ENCODE data around the gene EEFSEC. TPM values are rescaled to one million over a fixed set of nuclear protein-coding genes. Genes with fewer than 3 reads are reported as not detected.

Gene EEFSEC
- total RNA-seq, 1 donor from 2014 or later, result 6.1 TPM

GRCh38 chr3:128245460-128245859, 92.2 kb downstream of the EEFSEC start:
- no peaks in the 10 kb centered on the region for H3K79me2 ChIP-seq (ENCODE audit: insufficient read depth, low read length)
- H3K27ac ChIP-seq (ENCODE audit: low read depth, low read length), result no peak overlapping the region
- FAIRE-seq, result no peak
- H3K4me3 ChIP-seq (ENCODE audit: insufficient read depth, low read depth, low read length), result no peak overlapping the region
- no peak overlapping the region for H3K4me2 ChIP-seq (ENCODE audit: low read length)
- H3K9ac ChIP-seq (ENCODE audit: low read length), result no peak overlapping the region
- no peaks in the 10 kb centered on the region for H3K9me3 ChIP-seq (ENCODE audit: insufficient read depth, low read depth, low read length)
- no peaks in the 10 kb centered on the region for H3K27me3 ChIP-seq (ENCODE audit: insufficient read depth, low read length)
- no peaks in the 10 kb centered on the region for H3K4me1 ChIP-seq (ENCODE audit: insufficient read depth, low read length)
- no peak for DNase-seq (ENCODE audit: low read depth)
- peaks cover 1% of the 10 kb centered on the region for H4K20me1 ChIP-seq (ENCODE audit: insufficient read depth, low read length)
- Mint-ChIP-seq H3K27ac (ENCODE audit: unreplicated experiment) (no peak overlapping the region), H3K4me3 (ENCODE audit: unreplicated experiment) (no peak overlapping the region), H3K9me3 (ENCODE audit: unreplicated experiment) (no peaks in the 10 kb centered on the region), H3K27me3 (ENCODE audit: low read depth, unreplicated experiment) (peaks cover 9% of the 10 kb centered on the region), H3K4me1 (ENCODE audit: low read depth, unreplicated experiment) (peaks cover 17% of the 10 kb centered on the region), H3K36me3 (ENCODE audit: low read depth, unreplicated experiment) (peaks cover 15% of the 10 kb centered on the region)
- no peak overlapping the region for H2AFZ ChIP-seq (ENCODE audit: low read depth, low read length)
- H3K36me3 ChIP-seq (ENCODE audit: insufficient read depth, low read length), result no peaks in the 10 kb centered on the region
- TF ChIP-seq CTCF (IDR thresholded peaks at IDR 0.05; ENCODE audit: insufficient read depth, low read depth, low read length), result no peak

GRCh38 chr3:128247666-128248409, 94.6 kb downstream of the EEFSEC start:
- TF ChIP-seq EZH2 (IDR thresholded peaks at IDR 0.05; ENCODE audit: insufficient read depth, low read length) (no peak), CTCF (IDR thresholded peaks at IDR 0.05; ENCODE audit: insufficient read depth, low read depth, low read length) (no peak)
- Histone ChIP-seq H3K4me2 (ENCODE audit: low read length) (no peak overlapping the region), H3K9ac (ENCODE audit: low read length) (no peak overlapping the region), H3K36me3 (ENCODE audit: insufficient read depth, low read length) (no peaks in the 10 kb centered on the region), H3K79me2 (ENCODE audit: insufficient read depth, low read length) (no peaks in the 10 kb centered on the region), H3K4me1 (ENCODE audit: insufficient read depth, low read length) (no peaks in the 10 kb centered on the region), H3K27me3 (ENCODE audit: insufficient read depth, low read length) (no peaks in the 10 kb centered on the region), H3K27ac (ENCODE audit: low read depth, low read length) (no peak overlapping the region), H4K20me1 (ENCODE audit: insufficient read depth, low read length) (peaks cover 7% of the 10 kb centered on the region), H3K9me3 (ENCODE audit: insufficient read depth, low read depth, low read length) (no peaks in the 10 kb centered on the region), H3K4me3 (ENCODE audit: insufficient read depth, low read depth, low read length) (no peak overlapping the region), H2AFZ (ENCODE audit: low read depth, low read length) (no peak overlapping the region)
- Mint-ChIP-seq H3K27ac (ENCODE audit: unreplicated experiment) (no peak overlapping the region), H3K36me3 (ENCODE audit: low read depth, unreplicated experiment) (peaks cover 15% of the 10 kb centered on the region), H3K4me3 (ENCODE audit: unreplicated experiment) (no peak overlapping the region), H3K9me3 (ENCODE audit: unreplicated experiment) (no peaks in the 10 kb centered on the region), H3K4me1 (ENCODE audit: low read depth, unreplicated experiment) (peaks cover 19% of the 10 kb centered on the region), H3K27me3 (ENCODE audit: low read depth, unreplicated experiment) (peaks cover 9% of the 10 kb centered on the region)
- FAIRE-seq (no peak), DNase-seq (ENCODE audit: low read depth) (no peak)

- Histone ChIP-seq H3K4me2 (ENCODE audit: low read length) (no peak overlapping the region), H3K9ac (ENCODE audit: low read length) (no peak overlapping the region), H3K9me3 (ENCODE audit: insufficient read depth, low read depth, low read length) (no peaks in the 10 kb centered on the region), H3K27ac (ENCODE audit: low read depth, low read length) (no peak overlapping the region), H3K4me1 (ENCODE audit: insufficient read depth, low read length) (no peaks in the 10 kb centered on the region), H4K20me1 (ENCODE audit: insufficient read depth, low read length) (peaks cover 16% of the 10 kb centered on the region), H3K27me3 (ENCODE audit: insufficient read depth, low read length) (no peaks in the 10 kb centered on the region), H3K4me3 (ENCODE audit: insufficient read depth, low read depth, low read length) (no peak overlapping the region), H3K79me2 (ENCODE audit: insufficient read depth, low read length) (no peaks in the 10 kb centered on the region), H2AFZ (ENCODE audit: low read depth, low read length) (no peak overlapping the region), H3K36me3 (ENCODE audit: insufficient read depth, low read length) (no peaks in the 10 kb centered on the region)
- DNase-seq (ENCODE audit: low read depth) (no peak), FAIRE-seq (no peak)
- H3K9me3 Mint-ChIP-seq (ENCODE audit: unreplicated experiment), result no peaks in the 10 kb centered on the region
- no peaks in the 10 kb centered on the region for H3K27me3 Mint-ChIP-seq (ENCODE audit: low read depth, unreplicated experiment)
- TF ChIP-seq CTCF (IDR thresholded peaks at IDR 0.05; ENCODE audit: insufficient read depth, low read depth, low read length), result no peak
- TF ChIP-seq EZH2 (IDR thresholded peaks at IDR 0.05; ENCODE audit: insufficient read depth, low read length), result no peak
- H3K27ac Mint-ChIP-seq (ENCODE audit: unreplicated experiment), result no peak overlapping the region
- H3K36me3 Mint-ChIP-seq (ENCODE audit: low read depth, unreplicated experiment), result peaks cover 16% of the 10 kb centered on the region
- peaks cover 17% of the 10 kb centered on the region for H3K4me1 Mint-ChIP-seq (ENCODE audit: low read depth, unreplicated experiment)
- no peak overlapping the region for H3K4me3 Mint-ChIP-seq (ENCODE audit: unreplicated experiment)
These were observed 98.8 kb downstream of the EEFSEC start for GRCh38 chr3:128252083-128252482.
